Neural cell (in vitro differentiated cells): ENCODE results near the gene ACYP2.

Experiments
- CTCF ChIP-seq: fragments of 450-650 bp; IDR thresholded peaks from 2 replicates; pipeline ENCODE4 v1.5.1; 2014; ENCODE audit warnings: antibody characterized with exemption, mild to moderate bottlenecking, moderate library complexity; ENCODE audit not compliant: poor library complexity, severe bottlenecking
- EZH2 ChIP-seq: fragments of 200-600, 300-800 bp; shearing (Covaris generic), sonication (generic); IDR thresholded peaks from 2 replicates; pipeline ENCODE4 v1.6.1; 2014; ENCODE audit warnings: antibody characterized with exemption, low read length, borderline replicate concordance, mild to moderate bottlenecking; ENCODE audit not compliant: insufficient read depth, poor library complexity, severe bottlenecking
- POLR2AphosphoS5 ChIP-seq: IDR thresholded peaks from 2 replicates; pipeline ENCODE4 v1.6.1; 2012
- RAD21 ChIP-seq: fragments of 450-650 bp; conservative IDR thresholded peaks from 2 replicates; pipeline ENCODE4 v1.6.1; 2014; ENCODE audit warnings: antibody characterized with exemption, mild to moderate bottlenecking, moderate library complexity

- TF ChIP-seq CTCF, result no peak
- TF ChIP-seq EZH2, result no peak
- TF ChIP-seq RAD21, result no peak
- TF ChIP-seq POLR2AphosphoS5, result no peak
These were observed 16.0 kb upstream of the ACYP2 start for GRCh38 chr2:54099370-54099769.
